ENCODE data around the gene SH3GLB2. TPM values are rescaled to one million over a fixed set of nuclear protein-coding genes. Genes with fewer than 3 reads are reported as not detected.

SH3GLB2 gene
- total RNA-seq, 2 donors from 2014 or later = 86.9 to 98.1 TPM

DNA sequence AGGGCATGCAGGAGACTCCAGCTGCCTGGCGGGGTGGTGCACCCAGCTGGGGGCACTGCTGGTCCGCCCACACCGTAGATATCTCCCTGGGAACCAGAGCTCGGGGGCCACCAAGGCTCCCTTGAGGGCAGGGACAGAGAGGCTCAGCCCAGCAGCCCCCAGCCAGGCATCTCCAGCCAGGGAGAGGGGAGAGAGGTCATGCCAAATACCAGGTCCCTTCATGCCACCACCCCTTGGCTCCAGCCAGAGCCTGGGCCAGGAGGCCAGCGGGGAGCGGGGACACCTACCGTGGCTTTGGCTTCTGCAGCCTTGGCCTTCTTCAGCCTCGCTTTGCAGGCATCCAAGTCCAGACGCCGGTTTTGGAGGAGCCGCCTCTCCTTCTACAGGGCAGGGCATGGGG lies 14.0 kb downstream of the SH3GLB2 start:
- WGBS, 2 experiments (ENCODE audit: insufficient coverage in 1 of 2, insufficient read length in 1 of 2) = 94 to 100% methylated on average over 3 to 11 of the region's 11 CpGs
- H3K9me3 Mint-ChIP-seq = no peaks in the 10 kb centered on the region
- Histone ChIP-seq H3K27ac (ENCODE audit: low read depth, low read length) (no peak overlapping the region), H3K27me3 (ENCODE audit: control insufficient read depth, insufficient read depth, low read length, poor library complexity, severe bottlenecking) (no peaks in the 10 kb centered on the region), H3K9ac (ENCODE audit: extremely low read depth, low read length, poor library complexity, severe bottlenecking) (no peak overlapping the region), H3K4me3 (ENCODE audit: low read length) (no peak overlapping the region), H3K9me3 (ENCODE audit: control insufficient read depth, low read length) (no peaks in the 10 kb centered on the region), H3K36me3 (ENCODE audit: control insufficient read depth, insufficient read depth, low read length) (peaks cover 29% of the 10 kb centered on the region), H3K4me1 (ENCODE audit: control insufficient read depth, insufficient read depth, low read length) (no peaks in the 10 kb centered on the region)
- no peak overlapping the region for H3K27ac Mint-ChIP-seq
- H3K36me3 Mint-ChIP-seq (ENCODE audit: low read depth) = peaks cover 39% of the 10 kb centered on the region
- no peaks in the 10 kb centered on the region for H3K4me1 Mint-ChIP-seq
- H3K4me3 Mint-ChIP-seq = no peak overlapping the region
- TF ChIP-seq, protein P1, sequence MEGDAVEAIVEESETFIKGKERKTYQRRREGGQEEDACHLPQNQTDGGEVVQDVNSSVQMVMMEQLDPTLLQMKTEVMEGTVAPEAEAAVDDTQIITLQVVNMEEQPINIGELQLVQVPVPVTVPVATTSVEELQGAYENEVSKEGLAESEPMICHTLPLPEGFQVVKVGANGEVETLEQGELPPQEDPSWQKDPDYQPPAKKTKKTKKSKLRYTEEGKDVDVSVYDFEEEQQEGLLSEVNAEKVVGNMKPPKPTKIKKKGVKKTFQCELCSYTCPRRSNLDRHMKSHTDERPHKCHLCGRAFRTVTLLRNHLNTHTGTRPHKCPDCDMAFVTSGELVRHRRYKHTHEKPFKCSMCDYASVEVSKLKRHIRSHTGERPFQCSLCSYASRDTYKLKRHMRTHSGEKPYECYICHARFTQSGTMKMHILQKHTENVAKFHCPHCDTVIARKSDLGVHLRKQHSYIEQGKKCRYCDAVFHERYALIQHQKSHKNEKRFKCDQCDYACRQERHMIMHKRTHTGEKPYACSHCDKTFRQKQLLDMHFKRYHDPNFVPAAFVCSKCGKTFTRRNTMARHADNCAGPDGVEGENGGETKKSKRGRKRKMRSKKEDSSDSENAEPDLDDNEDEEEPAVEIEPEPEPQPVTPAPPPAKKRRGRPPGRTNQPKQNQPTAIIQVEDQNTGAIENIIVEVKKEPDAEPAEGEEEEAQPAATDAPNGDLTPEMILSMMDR (conservative IDR thresholded peaks at IDR 0.05) = no peak
- H3K27me3 Mint-ChIP-seq (ENCODE audit: insufficient read depth) = no peaks in the 10 kb centered on the region
- DNase-seq = no peak

DNA sequence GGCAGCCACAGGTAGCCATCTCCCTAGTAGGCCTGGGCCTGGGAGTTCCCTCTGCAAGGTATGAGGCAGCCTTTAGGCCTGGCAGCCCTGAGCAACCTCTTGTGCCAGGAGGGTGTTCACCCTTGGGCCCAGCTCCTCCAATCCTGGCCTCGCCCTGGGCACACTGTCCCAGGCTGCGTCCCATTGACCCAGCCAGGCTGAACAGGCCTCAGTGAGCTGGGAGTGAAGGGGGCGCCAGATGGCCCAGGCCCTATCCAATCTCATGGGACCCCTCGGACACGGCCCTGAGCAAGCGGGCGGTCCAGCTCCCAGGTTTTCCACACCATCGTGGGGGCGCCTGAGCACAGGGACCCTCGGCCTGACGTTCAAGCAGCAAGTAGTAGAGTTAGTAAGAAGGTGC lies 14.5 kb downstream of the SH3GLB2 start:
- no peaks in the 10 kb centered on the region for H3K9me3 ChIP-seq (ENCODE audit: control insufficient read depth, low read length)
- no peak for DNase-seq
- H3K36me3 Mint-ChIP-seq (ENCODE audit: low read depth) = peaks cover 35% of the 10 kb centered on the region

DNA sequence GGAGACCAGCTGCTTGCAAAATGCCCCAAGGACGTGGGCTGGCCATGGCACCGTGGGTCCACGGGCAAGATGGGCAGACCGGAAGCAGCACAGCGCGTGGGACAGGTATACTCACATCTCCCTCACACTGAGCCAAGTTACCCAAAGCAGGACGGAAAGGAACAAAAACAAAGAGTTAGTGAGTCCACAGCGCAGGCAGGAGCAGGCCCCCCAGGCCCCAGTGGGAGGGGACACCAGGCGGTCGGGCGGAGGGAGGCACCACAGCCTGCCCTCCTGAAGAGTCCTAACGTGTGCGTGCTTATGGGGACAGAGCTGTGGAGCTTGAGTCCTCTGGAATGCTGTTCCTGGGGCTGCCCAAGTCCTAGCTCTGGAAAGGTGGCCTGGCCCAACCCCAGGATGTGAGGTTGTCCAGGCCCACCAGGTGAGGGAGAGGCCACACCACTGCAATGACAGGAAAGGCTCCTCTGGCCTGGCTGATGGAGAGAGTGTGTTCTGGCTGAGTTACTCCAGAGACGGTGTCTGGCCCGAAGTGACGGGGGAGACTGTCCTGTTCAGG lies 15.2 kb downstream of the SH3GLB2 start:
- DNase-seq = no peak
- Mint-ChIP-seq H3K27ac (no peak overlapping the region), H3K4me3 (no peak overlapping the region), H3K36me3 (ENCODE audit: low read depth) (peaks cover 34% of the 10 kb centered on the region), H3K4me1 (no peaks in the 10 kb centered on the region), H3K27me3 (ENCODE audit: insufficient read depth) (no peaks in the 10 kb centered on the region), H3K9me3 (no peaks in the 10 kb centered on the region)
- no peaks in the 10 kb centered on the region for H3K27me3 ChIP-seq (ENCODE audit: control insufficient read depth, insufficient read depth, low read length, poor library complexity, severe bottlenecking)
- H3K4me3 ChIP-seq (ENCODE audit: low read length) = no peak overlapping the region
- H3K27ac ChIP-seq (ENCODE audit: low read depth, low read length) = no peak overlapping the region
- TF ChIP-seq, protein P1 (conservative IDR thresholded peaks at IDR 0.05) = no peak
- 94 to 98% methylated on average over 7 to 16 of the region's 16 CpGs for WGBS, 2 experiments (ENCODE audit: insufficient coverage in 1 of 2, insufficient read length in 1 of 2)
- H3K9ac ChIP-seq (ENCODE audit: extremely low read depth, low read length, poor library complexity, severe bottlenecking) = no peak overlapping the region
- H3K9me3 ChIP-seq (ENCODE audit: control insufficient read depth, low read length) = no peaks in the 10 kb centered on the region
- H3K4me1 ChIP-seq (ENCODE audit: control insufficient read depth, insufficient read depth, low read length) = no peaks in the 10 kb centered on the region
- peaks cover 33% of the 10 kb centered on the region for H3K36me3 ChIP-seq (ENCODE audit: control insufficient read depth, insufficient read depth, low read length)

More for the DNA sequence above, 14.5 kb downstream of the SH3GLB2 start:
- Mint-ChIP-seq H3K4me1 (no peaks in the 10 kb centered on the region), H3K27ac (no peak overlapping the region), H3K9me3 (no peaks in the 10 kb centered on the region), H3K4me3 (no peak overlapping the region), H3K27me3 (ENCODE audit: insufficient read depth) (no peaks in the 10 kb centered on the region)
- no peak overlapping the region for H3K9ac ChIP-seq (ENCODE audit: extremely low read depth, low read length, poor library complexity, severe bottlenecking)
- H3K4me3 ChIP-seq (ENCODE audit: low read length) = no peak overlapping the region
- TF ChIP-seq, protein P1 (conservative IDR thresholded peaks at IDR 0.05) = no peak
- H3K27me3 ChIP-seq (ENCODE audit: control insufficient read depth, insufficient read depth, low read length, poor library complexity, severe bottlenecking) = no peaks in the 10 kb centered on the region
- no peak overlapping the region for H3K27ac ChIP-seq (ENCODE audit: low read depth, low read length)
- H3K4me1 ChIP-seq (ENCODE audit: control insufficient read depth, insufficient read depth, low read length) = no peaks in the 10 kb centered on the region
- WGBS, 2 experiments (ENCODE audit: insufficient coverage in 1 of 2, insufficient read length in 1 of 2) = 86 to 95% methylated on average over 9 to 11 of the region's 11 CpGs
- H3K36me3 ChIP-seq (ENCODE audit: control insufficient read depth, insufficient read depth, low read length) = peaks cover 29% of the 10 kb centered on the region

Data from endodermal cell (in vitro differentiated cells).